GM12874 (cell line): Measurements from ENCODE around the gene ATG4A.

ENCODE experiments used
- CTCF ChIP-seq: IDR thresholded peaks from 2 replicates; pipeline ENCODE4 v1.5.1; 2011; ENCODE audit warnings: low read depth, mild to moderate bottlenecking, control low read depth, low read length, moderate library complexity; ENCODE audit not compliant: insufficient read depth

ATG4A gene

GRCh38 chrX:108169768-108170167, 78.2 kb downstream of the ATG4A start:
- no peak for TF ChIP-seq CTCF

GRCh38 chrX:108171671-108172070, 80.1 kb downstream of the ATG4A start:
- no peak for TF ChIP-seq CTCF

GRCh38 chrX:108173874-108174273, 82.3 kb downstream of the ATG4A start:
- no peak for TF ChIP-seq CTCF

GRCh38 chrX:108177351-108178142, 86.0 kb downstream of the ATG4A start:
- TF ChIP-seq CTCF: no peak

- no peak for TF ChIP-seq CTCF
Observed at GRCh38 chrX:108178143-108178498, 86.5 kb downstream of the ATG4A start.

GRCh38 chrX:108186811-108187210, 95.2 kb downstream of the ATG4A start:
- no peak for TF ChIP-seq CTCF

GRCh38 chrX:108198420-108198819, 106.8 kb downstream of the ATG4A start:
- no peak for TF ChIP-seq CTCF
